ENCODE results near the gene AQP12A. TPM values are rescaled to one million over a fixed set of nuclear protein-coding genes. Genes with fewer than 3 reads are reported as not detected.
"Not testable (repeated sequence)": the region's sequence is repeated elsewhere in the genome, so short reads cannot be mapped to it uniquely, and the experiment has no call there.

Gene AQP12A
- not detected in 2 replicates for total RNA-seq

- DNase-seq (ENCODE audit: low read depth) = not testable (repeated sequence)
Measured at GRCh38 chr2:240691631-240692420, at the start of gene AQP12A. Gene AQP12A (plus strand): TSS chr2:240691866. CDS start chr2:240691914, 48 bp downstream.

- DNase-seq (ENCODE audit: low read depth) = no peak
Measured at GRCh38 chr2:240642061-240642805, 49.4 kb upstream of the AQP12A start.

GRCh38 chr2:240642806-240643092, 48.9 kb upstream of the AQP12A start:
- no peak for DNase-seq (ENCODE audit: low read depth)

DNA sequence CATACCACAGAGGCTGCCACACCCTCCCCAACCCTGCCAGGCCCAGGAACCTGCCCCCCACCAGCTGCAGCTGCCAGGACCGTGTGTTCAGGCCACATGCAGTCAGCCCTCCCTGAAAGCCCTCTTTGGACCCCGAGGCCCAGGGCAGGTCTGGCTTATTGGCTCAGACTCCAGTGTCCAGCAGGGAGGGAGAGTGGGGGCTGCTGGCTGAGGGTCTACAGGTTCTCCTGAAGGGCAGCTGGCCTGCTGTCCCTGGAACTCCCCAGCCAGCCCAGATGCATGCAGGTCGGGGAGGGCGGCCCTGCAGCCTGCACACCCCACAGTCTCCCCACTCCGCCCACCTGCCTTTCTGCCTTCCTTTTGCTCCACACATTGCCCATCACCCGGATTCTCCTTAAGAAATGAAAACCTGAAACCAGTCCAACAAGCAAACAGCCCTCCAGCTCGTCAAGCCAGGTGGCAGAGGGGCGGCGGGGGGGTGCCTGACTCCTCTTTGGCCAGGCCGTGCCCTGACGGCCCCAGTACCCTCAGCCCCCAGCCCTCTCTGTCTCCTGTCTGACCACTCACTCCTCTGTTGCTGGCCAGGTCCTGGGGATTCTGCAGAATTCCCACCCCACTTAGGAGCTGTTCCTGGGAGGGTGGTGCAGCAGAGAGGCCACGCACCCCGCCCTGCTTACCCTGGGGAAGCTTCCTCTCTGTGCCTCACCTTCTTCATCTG, 48.4 kb upstream of the AQP12A start:
- no peak for DNase-seq (ENCODE audit: low read depth)

DNA sequence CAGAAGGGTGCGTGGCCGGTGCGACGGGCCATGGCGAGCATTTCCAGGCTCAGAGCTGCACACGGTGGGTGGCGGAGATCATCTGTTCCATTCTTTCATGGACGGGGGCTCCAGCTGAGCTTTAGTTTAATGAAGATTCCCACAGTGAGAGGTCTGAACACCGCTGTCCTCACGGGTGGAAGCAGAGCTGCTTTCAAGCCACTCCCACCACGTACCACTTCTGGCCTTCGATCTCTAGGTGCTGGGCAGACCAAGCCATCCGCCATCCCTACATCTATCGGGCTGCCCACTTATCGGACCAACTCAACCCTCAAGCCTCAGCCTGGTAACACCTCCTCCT, 47.9 kb upstream of the AQP12A start:
- no peak for DNase-seq (ENCODE audit: low read depth)

GRCh38 chr2:240644171-240644651, 47.5 kb upstream of the AQP12A start:
- no peak for DNase-seq (ENCODE audit: low read depth)

- no peak for DNase-seq (ENCODE audit: low read depth)
Measured at GRCh38 chr2:240644859-240645301, 46.8 kb upstream of the AQP12A start.

DNA sequence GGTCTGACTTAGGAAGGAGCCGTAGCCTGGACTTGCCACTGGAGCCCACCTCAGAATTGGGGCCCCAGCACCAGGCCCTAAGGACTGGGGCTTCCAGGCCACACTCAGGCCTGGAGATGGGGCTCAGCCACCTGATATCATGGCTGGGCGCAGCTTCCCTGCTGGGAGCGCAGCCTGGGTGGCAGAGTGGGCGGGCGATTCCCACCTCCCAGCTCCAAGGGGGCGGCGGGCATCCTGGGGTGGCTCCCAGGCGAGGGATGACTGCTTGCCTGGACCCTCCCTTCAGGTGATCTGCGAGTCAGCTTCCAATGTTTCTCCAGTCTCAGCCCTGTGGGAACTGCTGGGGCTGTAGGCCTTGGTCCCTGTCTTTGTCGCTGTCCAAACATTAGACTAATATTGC, 46.3 kb upstream of the AQP12A start:
- no peak for DNase-seq (ENCODE audit: low read depth)

DNA sequence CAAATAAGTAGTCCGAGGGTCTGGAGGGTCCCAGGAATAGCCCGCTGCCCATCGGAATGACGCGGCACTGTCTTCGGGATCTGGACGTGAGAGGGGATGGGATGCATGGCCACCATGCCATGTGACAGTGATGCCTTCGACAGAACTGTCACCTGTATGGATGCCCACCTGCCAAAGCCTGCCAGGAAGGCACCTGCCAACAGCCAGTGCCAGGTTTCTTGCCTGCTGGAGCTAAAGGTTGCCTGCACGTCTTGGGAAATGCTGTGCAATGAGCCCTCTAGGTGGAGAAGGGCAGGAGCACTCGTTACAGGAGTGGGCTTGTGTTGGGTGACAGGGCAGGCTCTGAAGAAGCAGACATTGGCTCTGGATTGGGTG, 45.9 kb upstream of the AQP12A start:
- DNase-seq (ENCODE audit: low read depth) = no peak

- DNase-seq (ENCODE audit: low read depth) = no peak
Measured at GRCh38 chr2:240646176-240646899, 45.3 kb upstream of the AQP12A start.

DNA sequence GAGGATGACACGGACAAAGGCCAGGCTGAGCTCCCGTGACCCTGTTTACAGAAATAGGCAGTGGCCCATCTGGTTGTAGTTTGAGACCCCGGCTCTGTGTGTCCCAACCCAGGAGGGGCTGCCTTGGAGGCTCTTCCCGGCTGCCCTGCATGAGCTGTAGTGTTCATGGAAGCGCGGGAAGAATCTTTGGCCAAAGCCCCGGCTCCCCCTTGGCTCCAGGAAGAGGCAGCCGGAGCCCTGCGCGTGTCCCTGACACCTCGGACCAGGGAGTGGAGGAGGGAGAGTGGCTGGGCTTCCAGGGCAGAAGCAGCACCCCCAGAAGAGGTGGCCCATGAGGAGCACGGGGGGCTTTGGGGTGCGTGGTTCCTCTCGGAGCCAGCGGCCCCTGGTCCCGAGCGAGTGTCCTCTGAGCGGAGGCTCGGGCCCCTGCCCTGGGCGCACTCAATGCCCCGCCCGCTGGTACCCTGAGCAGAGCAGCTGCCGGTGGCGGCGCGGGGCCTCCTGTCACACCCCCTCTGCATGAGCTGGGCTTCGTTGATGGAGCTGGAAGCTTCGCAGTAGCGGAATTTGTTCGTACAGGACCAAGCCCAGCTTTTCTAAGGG, 44.7 kb upstream of the AQP12A start:
- DNase-seq (ENCODE audit: low read depth) = no peak

DNA sequence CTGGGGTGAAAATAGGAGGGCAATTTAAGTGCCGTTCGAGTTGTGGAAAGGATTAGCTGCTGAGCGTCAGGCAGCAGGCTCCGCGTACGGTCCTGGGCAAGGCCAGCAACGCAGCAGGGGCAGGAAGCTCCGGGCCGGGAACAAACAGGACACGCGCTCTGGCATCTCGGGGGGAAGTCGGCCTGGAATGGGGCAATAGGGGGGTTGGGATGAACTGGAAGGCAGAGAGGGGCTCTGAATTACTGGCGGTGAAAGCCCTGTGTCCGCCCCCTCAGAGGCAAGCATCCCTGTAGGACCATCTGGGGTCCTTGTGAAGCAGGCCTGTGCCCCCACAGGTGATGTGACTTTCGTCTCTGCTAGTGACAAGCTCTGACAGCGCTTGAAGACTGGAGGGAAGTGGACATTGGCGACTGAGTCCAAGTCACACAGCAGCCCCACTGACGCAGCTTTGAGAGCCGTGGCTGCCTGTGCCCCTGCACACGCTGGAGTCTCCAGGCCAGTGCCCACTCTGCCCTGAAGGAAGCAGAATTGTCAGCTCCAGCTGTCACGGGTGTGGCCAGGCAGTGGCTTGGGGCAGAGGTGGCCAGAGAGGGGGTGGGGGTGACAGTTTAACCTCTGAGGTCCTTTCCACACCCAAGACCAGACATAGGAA, 44.0 kb upstream of the AQP12A start:
- no peak for DNase-seq (ENCODE audit: low read depth)

DNA sequence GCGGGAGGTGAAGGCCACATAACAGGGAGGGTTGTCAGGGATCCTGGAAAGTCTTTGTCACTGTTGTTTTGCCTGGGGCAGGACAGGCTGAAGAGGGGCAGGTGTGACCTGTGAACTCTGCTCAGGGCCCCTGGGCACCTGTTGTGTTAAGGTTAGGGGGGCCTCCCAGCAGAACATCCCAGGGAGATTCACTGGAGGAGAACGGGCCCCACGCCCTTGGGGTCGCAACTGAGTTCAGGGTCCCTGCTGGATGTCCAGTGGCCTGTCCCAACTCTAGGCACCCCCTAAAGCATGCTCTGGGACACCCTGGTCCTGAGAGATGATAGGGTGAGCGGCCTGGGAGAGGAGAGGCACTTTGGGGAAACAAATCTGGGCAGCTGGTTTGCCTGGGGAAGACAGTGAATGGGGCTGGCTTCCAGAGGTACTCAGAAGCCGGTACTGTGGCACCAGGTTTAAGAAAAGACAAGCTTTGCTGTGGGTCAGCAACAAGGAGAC, 43.5 kb upstream of the AQP12A start:
- no peak for DNase-seq (ENCODE audit: low read depth)

GRCh38 chr2:240648650-240649275, 42.9 kb upstream of the AQP12A start:
- DNase-seq (ENCODE audit: low read depth) = no peak

DNA sequence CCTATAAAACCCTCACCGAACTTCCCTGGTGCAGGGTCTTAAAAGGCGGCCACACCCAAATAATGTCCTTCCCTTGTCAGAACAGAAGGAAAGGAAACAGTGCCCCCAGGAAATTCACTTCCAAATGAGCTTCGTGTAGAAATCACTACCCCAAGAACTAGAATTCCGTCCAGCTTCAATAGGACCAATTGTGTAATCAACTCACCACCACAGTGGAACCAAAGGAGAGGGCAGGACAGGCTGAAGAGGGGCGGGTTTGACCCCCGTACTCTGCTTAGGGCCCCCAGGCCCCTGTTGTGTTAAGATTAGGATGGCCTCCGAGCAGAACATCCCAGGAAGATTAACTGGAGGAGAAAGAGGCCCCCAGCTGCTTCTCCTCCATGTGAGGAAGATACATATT, 42.3 kb upstream of the AQP12A start:
- DNase-seq (ENCODE audit: low read depth) = no peak

- DNase-seq (ENCODE audit: low read depth) = no peak
Measured at GRCh38 chr2:240650254-240650965, 41.3 kb upstream of the AQP12A start.

- DNase-seq (ENCODE audit: low read depth) = no peak
Measured at GRCh38 chr2:240651185-240651584, 40.5 kb upstream of the AQP12A start.

- no peak for DNase-seq (ENCODE audit: low read depth)
Measured at GRCh38 chr2:240655931-240656886, 35.5 kb upstream of the AQP12A start.

- DNase-seq (ENCODE audit: low read depth) = not testable (repeated sequence)
Measured at GRCh38 chr2:240659883-240660282, 31.8 kb upstream of the AQP12A start.

Measured in renal cortical epithelial cell (primary cell).